GM12892 (cell line): ENCODE results near the gene SVIL.

Source experiments
- POLR2A ChIP-seq: IDR thresholded peaks from 2 replicates; pipeline ENCODE4 v1.6.1; 2011; ENCODE audit warnings: low read depth, low read length, control low read depth
- POLR2AphosphoS5 ChIP-seq: IDR thresholded peaks from 2 replicates; pipeline ENCODE4 v1.6.1; 2011; ENCODE audit warnings: low read depth, low read length, control low read depth
- TAF1 ChIP-seq: IDR thresholded peaks from 2 replicates; pipeline ENCODE4 v1.6.1; 2011; ENCODE audit warnings: low read depth, mild to moderate bottlenecking, control low read depth, low read length, borderline replicate concordance

- TF ChIP-seq POLR2A (no peak), POLR2AphosphoS5 (no peak), TAF1 (no peak)
Measured at GRCh38 chr10:29596356-29596755, 38.4 kb downstream of the SVIL start.
